Measurements from ENCODE around the gene GCSAM.

- peak in 5 of 6 experiments; percentile 10 to 67 (median 61) for TF ChIP-seq CTCF (IDR thresholded peaks at IDR 0.05)
- TF ChIP-seq POLR2A (IDR thresholded peaks at IDR 0.05): no peak
Observed at GRCh38 chr3:112136959-112137693, 4.1 kb upstream of the GCSAM start.
